Lower leg skin (tissue), 3 donors: ENCODE data around the gene FOXO6.

Experiments used
- POLR2A ChIP-seq, 2 donors: fragments of 450-650 bp; IDR thresholded peaks; one replicate each; pipeline ENCODE4 v1.6.1; 2016 to 2017; ENCODE audit warnings: antibody characterized with exemption in 2 of 2, mild to moderate bottlenecking in 1 of 2, moderate library complexity in 1 of 2
- TF ChIP-seq, protein P1 (sequence below), 3 donors: fragments of 450-650 bp; IDR thresholded peaks; one replicate each; pipeline ENCODE4 v1.5.1; 2016; ENCODE audit warnings: antibody characterized with exemption in 3 of 3, mild to moderate bottlenecking in 3 of 3, moderate library complexity in 2 of 3

DNA sequence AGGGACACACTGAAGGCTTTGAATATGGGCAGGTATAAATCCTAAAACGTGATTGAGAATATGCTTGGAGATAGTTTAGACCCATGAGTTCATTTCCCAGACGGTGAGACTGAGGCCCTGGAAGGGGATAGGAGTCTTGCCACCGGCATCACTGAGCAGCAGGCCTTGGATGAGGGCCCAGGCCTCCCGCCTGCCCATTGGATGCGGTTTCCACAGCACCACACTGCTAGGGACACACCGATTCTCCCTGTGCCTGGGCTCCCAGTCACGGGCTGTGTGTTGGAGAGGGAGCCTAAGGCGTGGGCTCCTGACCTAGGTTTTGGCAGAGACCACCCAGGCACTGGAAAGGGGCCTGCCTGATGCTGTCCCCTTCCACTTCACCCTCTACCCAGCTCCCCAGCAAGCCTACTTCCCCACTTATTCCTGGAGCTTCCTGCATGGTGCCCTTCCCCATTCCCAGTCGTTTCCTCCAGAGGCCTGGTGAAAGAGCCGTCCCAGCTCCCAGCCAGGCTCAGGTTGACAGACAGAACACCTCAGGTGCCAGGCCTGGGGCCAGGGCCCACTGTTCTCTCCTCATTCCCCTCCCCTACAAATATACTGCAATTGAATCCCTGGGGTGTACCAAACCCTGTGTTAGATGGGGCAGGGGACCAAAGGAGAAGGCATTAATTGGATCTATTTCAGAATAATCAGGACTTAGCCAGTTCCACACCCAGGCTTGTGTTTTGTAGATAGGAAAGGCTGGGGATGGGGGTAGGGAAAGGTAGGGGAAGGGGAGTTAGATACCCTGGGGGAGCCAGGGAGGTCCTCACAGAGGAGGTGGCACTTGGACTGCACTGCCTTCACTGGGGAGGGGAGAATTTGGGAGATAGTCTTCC is 3.4 kb downstream of the FOXO6 start:
- TF ChIP-seq, protein P1, sequence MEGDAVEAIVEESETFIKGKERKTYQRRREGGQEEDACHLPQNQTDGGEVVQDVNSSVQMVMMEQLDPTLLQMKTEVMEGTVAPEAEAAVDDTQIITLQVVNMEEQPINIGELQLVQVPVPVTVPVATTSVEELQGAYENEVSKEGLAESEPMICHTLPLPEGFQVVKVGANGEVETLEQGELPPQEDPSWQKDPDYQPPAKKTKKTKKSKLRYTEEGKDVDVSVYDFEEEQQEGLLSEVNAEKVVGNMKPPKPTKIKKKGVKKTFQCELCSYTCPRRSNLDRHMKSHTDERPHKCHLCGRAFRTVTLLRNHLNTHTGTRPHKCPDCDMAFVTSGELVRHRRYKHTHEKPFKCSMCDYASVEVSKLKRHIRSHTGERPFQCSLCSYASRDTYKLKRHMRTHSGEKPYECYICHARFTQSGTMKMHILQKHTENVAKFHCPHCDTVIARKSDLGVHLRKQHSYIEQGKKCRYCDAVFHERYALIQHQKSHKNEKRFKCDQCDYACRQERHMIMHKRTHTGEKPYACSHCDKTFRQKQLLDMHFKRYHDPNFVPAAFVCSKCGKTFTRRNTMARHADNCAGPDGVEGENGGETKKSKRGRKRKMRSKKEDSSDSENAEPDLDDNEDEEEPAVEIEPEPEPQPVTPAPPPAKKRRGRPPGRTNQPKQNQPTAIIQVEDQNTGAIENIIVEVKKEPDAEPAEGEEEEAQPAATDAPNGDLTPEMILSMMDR (IDR thresholded peaks at IDR 0.05) = no peak
- no peak for TF ChIP-seq POLR2A (IDR thresholded peaks at IDR 0.05)
